ENCODE data around the gene DAZL.

Gene DAZL

GRCh38 chr3:16616083-16616482 lies 10.9 kb upstream of the DAZL start:
- Histone ChIP-seq H3K79me1 (ENCODE audit: low read length) (no peaks in the 10 kb centered on the region), H3K9ac (ENCODE audit: low read length) (no peak overlapping the region), H3K4me3 (ENCODE audit: low read depth, low read length) (no peak overlapping the region), H3K4ac (ENCODE audit: low read depth, low read length) (no peak overlapping the region), H4K91ac (ENCODE audit: low read depth, low read length) (no peak overlapping the region), H2AK5ac (ENCODE audit: low read length) (no peak overlapping the region), H3K14ac (ENCODE audit: low read length) (no peak overlapping the region), H3K9me3 (ENCODE audit: insufficient read depth, low read depth, low read length) (peaks cover 5% of the 10 kb centered on the region), H3K4me1 (ENCODE audit: control insufficient read depth in 1 of 2, insufficient read depth in 2 of 2, low read length in 2 of 2) (no peaks in the 10 kb centered on the region), H3K4me2 (ENCODE audit: low read length) (no peak overlapping the region), H2AFZ (ENCODE audit: insufficient read depth, low read length, poor library complexity) (no peak overlapping the region), H2BK12ac (ENCODE audit: low read length) (no peak overlapping the region), H3K79me2 (ENCODE audit: control insufficient read depth, insufficient read depth, low read length, poor library complexity) (no peaks in the 10 kb centered on the region), H4K8ac (ENCODE audit: low read depth, low read length) (no peak overlapping the region), H3K36me3 (ENCODE audit: control insufficient read depth in 1 of 2, insufficient read depth in 2 of 2, low read length in 2 of 2) (no peaks in the 10 kb centered on the region), H3K23ac (ENCODE audit: low read length) (no peak overlapping the region), H3K27ac (ENCODE audit: low read depth, low read length) (no peak overlapping the region), H3K27me3 (ENCODE audit: insufficient read depth, low read length) (no peaks in the 10 kb centered on the region), H2BK120ac (ENCODE audit: insufficient read depth, low read length, poor library complexity) (no peak overlapping the region), H2BK5ac (ENCODE audit: low read depth, low read length, poor library complexity) (no peak overlapping the region), H3K18ac (ENCODE audit: low read length) (no peak overlapping the region), H4K12ac (ENCODE audit: low read depth, low read length) (no peak overlapping the region)
- no peak for DNase-seq
- WGBS (ENCODE audit: extremely low coverage, insufficient coverage, insufficient read length): no CpG with 5 or more reads among the region's 4 CpGs

- Histone ChIP-seq H2AFZ (ENCODE audit: insufficient read depth, low read length, poor library complexity) (no peak overlapping the region), H3K4me2 (ENCODE audit: low read length) (no peak overlapping the region), H3K27ac (ENCODE audit: low read depth, low read length) (no peak overlapping the region), H3K4me3 (ENCODE audit: low read depth, low read length) (no peak overlapping the region), H3K4ac (ENCODE audit: low read depth, low read length) (no peak overlapping the region), H3K36me3 (ENCODE audit: control insufficient read depth in 1 of 2, insufficient read depth in 2 of 2, low read length in 2 of 2) (no peaks in the 10 kb centered on the region), H3K18ac (ENCODE audit: low read length) (no peak overlapping the region), H3K4me1 (ENCODE audit: control insufficient read depth in 1 of 2, insufficient read depth in 2 of 2, low read length in 2 of 2) (no peaks in the 10 kb centered on the region), H2AK5ac (ENCODE audit: low read length) (no peak overlapping the region), H4K91ac (ENCODE audit: low read depth, low read length) (no peak overlapping the region), H2BK12ac (ENCODE audit: low read length) (no peak overlapping the region), H3K9ac (ENCODE audit: low read length) (no peak overlapping the region), H3K14ac (ENCODE audit: low read length) (no peak overlapping the region), H3K27me3 (ENCODE audit: insufficient read depth, low read length) (no peaks in the 10 kb centered on the region), H3K9me3 (ENCODE audit: insufficient read depth, low read depth, low read length) (peaks cover 5% of the 10 kb centered on the region), H2BK120ac (ENCODE audit: insufficient read depth, low read length, poor library complexity) (no peak overlapping the region), H3K23ac (ENCODE audit: low read length) (no peak overlapping the region), H4K8ac (ENCODE audit: low read depth, low read length) (no peak overlapping the region), H3K79me2 (ENCODE audit: control insufficient read depth, insufficient read depth, low read length, poor library complexity) (no peaks in the 10 kb centered on the region), H2BK5ac (ENCODE audit: low read depth, low read length, poor library complexity) (no peak overlapping the region), H3K79me1 (ENCODE audit: low read length) (no peaks in the 10 kb centered on the region), H4K12ac (ENCODE audit: low read depth, low read length) (no peak overlapping the region)
- WGBS (ENCODE audit: extremely low coverage, insufficient coverage, insufficient read length): no CpG with 5 or more reads among the region's 6 CpGs
- DNase-seq: peak in 1 of 2 donors; percentile 42
These were observed 9.1 kb upstream of the DAZL start for GRCh38 chr3:16614033-16615031.

- Histone ChIP-seq H2BK12ac (ENCODE audit: low read length) (no peak overlapping the region), H3K36me3 (ENCODE audit: control insufficient read depth in 1 of 2, insufficient read depth in 2 of 2, low read length in 2 of 2) (no peaks in the 10 kb centered on the region), H2AFZ (ENCODE audit: insufficient read depth, low read length, poor library complexity) (no peak overlapping the region), H3K4me1 (ENCODE audit: control insufficient read depth in 1 of 2, insufficient read depth in 2 of 2, low read length in 2 of 2) (peaks cover 2 to 7% of the 10 kb centered on the region in 2 experiments), H3K9me3 (ENCODE audit: insufficient read depth, low read depth, low read length) (no peaks in the 10 kb centered on the region), H4K8ac (ENCODE audit: low read depth, low read length) (no peak overlapping the region), H4K91ac (ENCODE audit: low read depth, low read length) (no peak overlapping the region), H2BK120ac (ENCODE audit: insufficient read depth, low read length, poor library complexity) (no peak overlapping the region), H3K27ac (ENCODE audit: low read depth, low read length) (no peak overlapping the region), H3K4me2 (ENCODE audit: low read length) (no peak overlapping the region), H3K4ac (ENCODE audit: low read depth, low read length) (no peak overlapping the region), H2BK5ac (ENCODE audit: low read depth, low read length, poor library complexity) (no peak overlapping the region), H2AK5ac (ENCODE audit: low read length) (no peak overlapping the region), H3K18ac (ENCODE audit: low read length) (no peak overlapping the region), H3K79me2 (ENCODE audit: control insufficient read depth, insufficient read depth, low read length, poor library complexity) (no peaks in the 10 kb centered on the region), H3K9ac (ENCODE audit: low read length) (no peak overlapping the region), H4K12ac (ENCODE audit: low read depth, low read length) (no peak overlapping the region), H3K79me1 (ENCODE audit: low read length) (peaks cover 5% of the 10 kb centered on the region), H3K27me3 (ENCODE audit: insufficient read depth, low read length) (no peaks in the 10 kb centered on the region), H3K14ac (ENCODE audit: low read length) (no peak overlapping the region), H3K23ac (ENCODE audit: low read length) (no peak overlapping the region), H3K4me3 (ENCODE audit: low read depth, low read length) (no peak overlapping the region)
- no CpG with 5 or more reads among the region's 2 CpGs for WGBS (ENCODE audit: extremely low coverage, insufficient coverage, insufficient read length)
- DNase-seq: peak; percentile 62 to 73
These were observed 4.8 kb upstream of the DAZL start for GRCh38 chr3:16609927-16610580.

GRCh38 chr3:16608816-16609215 lies 3.6 kb upstream of the DAZL start:
- Histone ChIP-seq H2AK5ac (ENCODE audit: low read length) (no peak overlapping the region), H3K4me1 (ENCODE audit: control insufficient read depth in 1 of 2, insufficient read depth in 2 of 2, low read length in 2 of 2) (peaks cover 2 to 7% of the 10 kb centered on the region in 2 experiments), H4K91ac (ENCODE audit: low read depth, low read length) (no peak overlapping the region), H3K4me2 (ENCODE audit: low read length) (no peak overlapping the region), H3K18ac (ENCODE audit: low read length) (peak overlapping the region; percentile 30), H3K14ac (ENCODE audit: low read length) (no peak overlapping the region), H2BK5ac (ENCODE audit: low read depth, low read length, poor library complexity) (no peak overlapping the region), H2BK12ac (ENCODE audit: low read length) (no peak overlapping the region), H3K79me2 (ENCODE audit: control insufficient read depth, insufficient read depth, low read length, poor library complexity) (no peaks in the 10 kb centered on the region), H3K4me3 (ENCODE audit: low read depth, low read length) (no peak overlapping the region), H4K8ac (ENCODE audit: low read depth, low read length) (no peak overlapping the region), H3K36me3 (ENCODE audit: control insufficient read depth in 1 of 2, insufficient read depth in 2 of 2, low read length in 2 of 2) (no peaks in the 10 kb centered on the region), H2BK120ac (ENCODE audit: insufficient read depth, low read length, poor library complexity) (no peak overlapping the region), H4K12ac (ENCODE audit: low read depth, low read length) (no peak overlapping the region), H2AFZ (ENCODE audit: insufficient read depth, low read length, poor library complexity) (no peak overlapping the region), H3K27ac (ENCODE audit: low read depth, low read length) (no peak overlapping the region), H3K27me3 (ENCODE audit: insufficient read depth, low read length) (no peaks in the 10 kb centered on the region), H3K9me3 (ENCODE audit: insufficient read depth, low read depth, low read length) (no peaks in the 10 kb centered on the region), H3K4ac (ENCODE audit: low read depth, low read length) (no peak overlapping the region), H3K79me1 (ENCODE audit: low read length) (peaks cover 5% of the 10 kb centered on the region), H3K9ac (ENCODE audit: low read length) (no peak overlapping the region), H3K23ac (ENCODE audit: low read length) (no peak overlapping the region)
- no peak for DNase-seq
- WGBS (ENCODE audit: extremely low coverage, insufficient coverage, insufficient read length): no CpG with 5 or more reads among the region's 2 CpGs

Measured in trophoblast cell (in vitro differentiated cells and primary cell).